ENCODE measurements around the gene CEP85L.
"Not testable (repeated sequence)": the region's sequence is repeated elsewhere in the genome, so short reads cannot be mapped to it uniquely, and the experiment has no call there.

The CEP85L gene

GRCh38 chr6:118495485-118496280 lies 155.7 kb downstream of the CEP85L start:
- DNase-seq (ENCODE audit: low read depth) = peak; percentile 31

GRCh38 chr6:118494091-118494490 lies 157.3 kb downstream of the CEP85L start:
- DNase-seq (ENCODE audit: low read depth) = no peak

GRCh38 chr6:118489990-118490389 lies 161.4 kb downstream of the CEP85L start:
- DNase-seq (ENCODE audit: low read depth) = no peak

GRCh38 chr6:118488631-118489030 lies 162.8 kb downstream of the CEP85L start:
- DNase-seq (ENCODE audit: low read depth) = no peak

GRCh38 chr6:118485601-118486550 lies 165.5 kb downstream of the CEP85L start:
- no peak for DNase-seq (ENCODE audit: low read depth)

GRCh38 chr6:118476551-118476950 lies 174.8 kb downstream of the CEP85L start:
- DNase-seq (ENCODE audit: low read depth) = no peak

GRCh38 chr6:118473266-118473665 lies 178.1 kb downstream of the CEP85L start:
- DNase-seq (ENCODE audit: low read depth) = no peak

- DNase-seq (ENCODE audit: low read depth) = no peak
These were observed 181.9 kb downstream of the CEP85L start for GRCh38 chr6:118469468-118469867.

- DNase-seq (ENCODE audit: low read depth) = peak; percentile 8
These were observed 182.5 kb downstream of the CEP85L start for GRCh38 chr6:118468682-118469465.

GRCh38 chr6:118467181-118467580 lies 184.2 kb downstream of the CEP85L start:
- DNase-seq (ENCODE audit: low read depth) = no peak

- DNase-seq (ENCODE audit: low read depth) = no peak
These were observed 186.8 kb downstream of the CEP85L start for GRCh38 chr6:118464620-118465019.

- no peak for DNase-seq (ENCODE audit: low read depth)
These were observed 190.4 kb downstream of the CEP85L start for GRCh38 chr6:118460958-118461470.

GRCh38 chr6:118456982-118457381 lies 194.4 kb downstream of the CEP85L start:
- no peak for DNase-seq (ENCODE audit: low read depth)

GRCh38 chr6:118451839-118452238 lies 199.6 kb downstream of the CEP85L start:
- no peak for DNase-seq (ENCODE audit: low read depth)

- DNase-seq (ENCODE audit: low read depth) = no peak
These were observed 206.6 kb downstream of the CEP85L start for GRCh38 chr6:118444796-118445195.

GRCh38 chr6:118436482-118436881 lies 214.9 kb downstream of the CEP85L start:
- DNase-seq (ENCODE audit: low read depth) = no peak

GRCh38 chr6:118434147-118434546 lies 217.2 kb downstream of the CEP85L start:
- DNase-seq (ENCODE audit: low read depth) = not testable (repeated sequence)

GRCh38 chr6:118421312-118421711 lies 230.1 kb downstream of the CEP85L start:
- DNase-seq (ENCODE audit: low read depth) = not testable (repeated sequence)

- no peak for DNase-seq (ENCODE audit: low read depth)
These were observed 231.7 kb downstream of the CEP85L start for GRCh38 chr6:118419448-118420394.

All from non-pigmented ciliary epithelial cell (primary cell).